Stimulated activated CD8-positive, alpha-beta memory T cell treated with anti-CD3 and anti-CD28 coated beads, Interleukin-4, amount 100 ng/mL, for 1 hour (primary cell): Measurements from ENCODE around the gene CSF1R.

Experiments used
- DNase-seq, 2 donors: peaks; one replicate each; pipeline ENCODE4 v3.0.0-alpha.2; 2020; ENCODE audit warnings: low read depth in 2 of 2, low spot score in 1 of 2

Gene CSF1R

DNA sequence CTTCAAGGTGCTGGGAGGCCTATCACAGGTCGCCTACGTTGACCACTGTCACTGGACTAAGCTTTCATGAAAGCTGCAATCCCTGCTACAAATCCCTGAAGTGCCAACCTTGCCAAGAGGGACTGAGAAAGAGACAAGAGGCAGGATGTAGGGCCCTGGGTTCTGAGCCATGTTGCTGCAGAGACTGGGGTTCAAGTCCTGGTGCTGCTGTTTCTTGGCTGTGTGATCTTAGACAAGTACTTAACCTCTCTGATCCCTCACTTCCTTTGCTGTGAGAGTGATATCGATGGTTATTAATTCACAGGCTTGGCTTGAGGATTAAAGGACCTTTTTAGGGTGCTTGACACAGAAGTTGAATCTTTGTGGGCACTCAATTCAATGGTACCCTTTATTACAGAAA, 15.5 kb downstream of the CSF1R start:
- no peak for DNase-seq

DNA sequence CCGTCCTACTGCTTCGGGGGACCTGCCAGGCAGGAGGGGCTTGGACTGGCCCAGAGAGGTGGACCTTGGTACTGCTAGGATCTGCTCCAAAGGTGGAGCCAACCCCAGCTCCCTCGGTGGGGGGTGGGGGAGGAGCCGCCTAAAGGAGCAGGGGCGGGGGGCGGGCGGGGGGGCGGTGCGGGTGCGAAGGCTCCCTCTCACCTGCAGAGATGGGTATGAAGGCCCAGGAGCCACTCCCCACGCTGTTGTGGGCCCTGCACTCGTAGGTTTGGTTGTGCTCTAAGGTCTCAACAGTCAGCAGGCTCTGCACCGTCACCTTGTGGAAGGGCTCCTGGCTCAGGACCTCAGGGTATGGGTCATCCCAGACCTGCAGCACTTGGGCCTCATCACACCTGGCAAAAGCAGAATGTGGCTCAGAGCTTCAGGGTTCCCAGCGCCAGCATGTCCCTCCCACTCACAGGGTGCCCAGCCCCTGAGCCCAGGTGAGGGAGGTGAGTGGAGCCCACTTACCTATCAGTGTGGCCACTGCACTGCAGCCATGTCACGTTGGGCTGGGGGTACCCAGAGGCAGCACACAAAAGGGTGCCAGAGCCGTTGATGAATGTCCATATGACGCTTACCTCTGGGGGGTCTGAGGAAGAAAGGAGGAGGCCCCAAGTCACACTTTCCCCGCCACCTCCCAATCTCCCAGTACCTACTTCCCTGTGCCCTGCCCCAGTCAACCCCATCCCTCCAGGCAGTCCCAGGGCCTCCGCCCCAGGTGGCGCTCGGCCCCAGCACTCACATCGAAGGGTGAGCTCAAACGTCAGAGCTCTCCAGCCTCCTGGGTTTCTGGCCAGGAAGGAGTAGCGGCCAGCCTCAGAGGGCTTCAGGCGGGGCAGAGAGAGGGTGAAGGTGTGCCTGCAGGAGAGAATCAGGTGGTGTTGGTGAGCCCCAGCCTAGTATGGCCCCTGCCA, 16.4 kb downstream of the CSF1R start:
- no peak for DNase-seq

DNA sequence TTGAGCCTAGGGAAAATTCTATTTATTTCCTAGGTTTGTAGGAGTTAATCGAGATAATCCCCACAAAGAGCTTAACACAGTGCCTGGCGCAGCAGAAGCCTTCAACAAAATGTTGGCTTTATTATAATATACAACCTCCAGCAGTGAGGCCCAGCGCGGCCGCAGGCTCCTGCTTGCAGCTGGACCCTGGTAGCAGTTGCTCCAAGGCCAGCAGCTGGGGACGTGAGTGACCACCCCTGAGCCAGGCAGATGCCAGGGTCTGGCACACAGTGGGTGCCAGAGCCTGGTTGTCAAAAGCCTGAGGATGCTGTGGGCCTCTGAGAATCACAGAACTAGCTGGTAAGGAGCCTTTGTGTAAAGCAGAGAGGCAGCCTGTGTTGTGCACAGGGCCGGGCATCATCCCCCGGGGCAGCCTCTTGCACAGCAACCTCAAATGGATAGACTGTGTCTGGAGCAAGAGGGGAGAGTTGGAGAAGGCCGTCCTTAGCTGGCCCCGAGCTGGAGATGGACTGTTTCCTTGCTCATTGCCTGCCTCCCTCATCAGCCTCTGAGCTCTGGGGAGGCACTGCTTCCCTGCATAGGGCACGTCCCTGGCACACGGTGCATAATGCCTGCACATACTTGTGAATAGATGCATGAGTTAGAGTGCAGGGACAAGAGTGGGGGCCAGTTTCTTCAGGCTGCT, 17.3 kb downstream of the CSF1R start:
- no peak for DNase-seq

DNA sequence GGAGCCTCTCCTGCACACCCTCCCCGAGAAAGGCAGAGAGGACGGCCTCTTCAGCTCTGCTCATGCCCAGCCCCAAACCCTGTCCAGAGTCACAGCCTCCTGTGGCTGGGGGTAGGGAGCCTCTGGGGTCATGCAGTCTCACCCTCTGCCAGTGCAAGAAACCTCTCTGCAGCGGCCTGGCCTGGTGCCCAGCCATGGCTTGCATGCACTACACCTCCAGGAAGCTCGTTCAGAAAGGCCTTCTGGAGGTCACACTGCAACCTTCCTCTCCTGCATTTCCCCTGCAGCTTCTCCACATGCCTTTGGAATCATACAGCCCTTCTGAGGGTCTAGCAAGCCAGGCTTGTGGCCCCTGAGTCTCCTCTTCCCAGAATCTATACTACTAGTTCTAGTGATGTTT, 17.9 kb downstream of the CSF1R start:
- no peak for DNase-seq

DNA sequence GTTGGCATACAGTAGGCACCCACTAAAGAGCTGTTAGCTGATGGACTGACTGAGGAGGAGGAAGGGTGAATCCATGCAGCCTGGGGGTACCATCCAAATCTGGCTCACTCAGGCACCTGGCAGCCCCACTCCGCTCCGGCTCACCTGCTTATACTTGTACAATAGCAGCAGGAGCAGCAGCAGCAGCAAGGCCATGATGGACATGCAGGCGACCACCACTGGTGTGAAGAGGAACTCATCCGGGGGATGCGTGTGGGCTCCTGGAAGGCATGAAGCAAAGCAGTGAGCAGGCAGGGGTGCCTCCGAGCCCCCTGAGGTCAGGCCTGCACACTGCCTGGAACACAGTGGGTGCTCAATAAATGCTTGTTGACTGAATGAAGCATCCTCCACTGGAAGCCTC, 18.3 kb downstream of the CSF1R start:
- no peak for DNase-seq

DNA sequence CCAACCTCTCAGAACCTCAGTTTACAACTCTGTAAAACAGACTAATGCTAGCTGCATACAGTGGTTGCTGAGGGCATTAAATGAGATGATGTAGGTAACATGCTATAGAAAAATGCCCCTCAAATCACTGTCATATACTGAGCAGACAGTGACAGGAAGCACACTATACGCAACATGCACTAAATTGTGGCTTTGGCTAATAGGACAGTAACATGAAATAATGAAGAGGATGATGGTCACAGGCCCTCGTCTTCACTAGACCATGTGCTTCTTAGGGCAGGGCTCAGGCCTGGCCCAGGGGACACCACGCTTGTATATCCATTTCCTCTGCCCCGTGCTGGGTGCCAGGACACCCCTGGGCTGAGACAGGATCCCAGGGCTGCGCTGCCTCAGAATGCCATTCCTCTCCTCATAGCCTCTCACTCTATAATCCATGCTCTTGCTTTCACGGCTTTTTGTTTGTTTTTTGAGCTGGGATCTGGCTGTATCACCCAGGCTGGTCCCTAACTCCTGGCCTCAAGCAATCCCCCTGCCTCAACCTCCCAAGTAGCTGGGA, 18.9 kb downstream of the CSF1R start:
- no peak for DNase-seq

DNA sequence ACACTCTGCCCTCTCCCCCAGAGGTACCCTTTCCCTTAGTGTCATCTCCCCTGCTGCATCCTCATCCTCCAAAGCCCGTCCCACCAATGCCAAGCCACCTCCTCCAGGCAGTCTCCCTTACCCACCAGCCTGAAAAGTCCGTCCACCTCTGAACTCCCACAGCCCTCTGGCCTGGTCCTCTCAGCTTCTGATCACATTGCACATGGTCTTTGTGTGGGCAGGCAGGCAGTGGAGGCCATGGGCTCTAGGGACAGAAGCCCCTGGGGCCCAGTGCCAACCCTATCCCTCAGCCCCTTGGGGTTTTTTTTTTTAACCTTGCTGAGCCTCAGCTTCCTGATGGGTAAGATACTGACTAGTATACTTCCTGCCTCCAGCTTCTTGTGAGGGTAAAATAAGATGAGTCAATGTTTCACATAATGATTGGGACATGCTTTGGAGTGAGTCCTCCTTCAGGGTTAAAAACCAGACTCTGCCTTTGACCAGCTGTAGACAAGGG, 19.4 kb downstream of the CSF1R start:
- no peak for DNase-seq

DNA sequence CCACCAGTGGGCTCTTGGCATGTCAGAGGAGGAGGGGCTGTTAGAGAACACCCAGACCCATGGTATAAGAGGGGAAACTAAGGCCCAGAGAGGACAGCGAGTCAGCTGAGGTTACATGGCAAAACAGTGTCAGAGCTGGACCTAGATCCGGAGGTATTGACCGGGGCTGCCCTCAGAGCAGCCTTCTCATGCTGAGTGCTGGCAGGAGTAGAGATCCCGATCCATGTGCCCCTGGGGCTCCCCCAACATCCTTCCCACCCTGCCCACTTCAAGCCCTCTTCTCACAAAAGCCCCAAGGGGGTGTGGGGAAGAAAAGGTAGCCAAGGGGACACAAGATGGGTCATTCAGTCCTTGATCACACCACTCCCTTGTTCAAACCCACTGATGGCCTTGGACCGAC, 19.9 kb downstream of the CSF1R start:
- DNase-seq = no peak

DNA sequence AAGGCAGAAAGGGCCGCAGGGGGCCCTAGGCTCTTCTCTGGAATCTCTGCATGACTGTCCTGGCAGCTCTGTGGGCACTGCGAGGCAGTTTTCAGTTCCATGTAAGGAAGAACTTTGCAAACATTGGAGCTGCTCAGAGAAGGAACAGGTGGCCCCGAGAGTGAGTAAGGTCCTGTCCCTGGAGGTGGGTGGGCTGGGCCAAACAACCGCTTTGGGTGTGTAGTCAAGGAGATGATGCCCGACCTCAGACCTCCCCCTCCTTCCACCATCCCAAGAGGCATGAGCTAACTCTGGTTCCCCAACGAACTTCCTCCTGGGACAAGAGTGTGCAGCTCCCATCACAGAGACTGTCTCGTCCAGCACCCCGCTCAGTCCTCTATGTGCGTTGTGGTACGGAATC, 20.5 kb downstream of the CSF1R start:
- DNase-seq = no peak

DNA sequence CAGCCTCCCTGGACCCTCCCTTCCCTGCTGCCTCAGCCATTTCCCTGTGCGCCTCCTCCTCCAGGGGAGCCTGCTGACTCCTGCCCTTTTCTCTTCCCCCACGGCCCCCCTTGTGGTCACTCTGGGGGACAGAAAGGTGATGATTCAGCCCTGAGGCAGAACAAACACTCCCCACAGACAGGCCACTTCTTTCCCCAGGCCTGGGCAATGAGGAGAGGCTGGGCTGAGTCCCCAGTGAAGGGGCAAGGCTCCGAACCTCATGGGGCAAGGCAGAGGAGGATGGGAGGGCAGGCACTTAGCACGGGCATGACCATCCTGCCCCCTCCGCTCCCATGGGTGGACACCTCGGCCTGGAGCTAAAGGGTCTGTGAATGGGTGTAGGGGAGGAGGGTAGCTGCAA, 21.0 kb downstream of the CSF1R start:
- DNase-seq = no peak

DNA sequence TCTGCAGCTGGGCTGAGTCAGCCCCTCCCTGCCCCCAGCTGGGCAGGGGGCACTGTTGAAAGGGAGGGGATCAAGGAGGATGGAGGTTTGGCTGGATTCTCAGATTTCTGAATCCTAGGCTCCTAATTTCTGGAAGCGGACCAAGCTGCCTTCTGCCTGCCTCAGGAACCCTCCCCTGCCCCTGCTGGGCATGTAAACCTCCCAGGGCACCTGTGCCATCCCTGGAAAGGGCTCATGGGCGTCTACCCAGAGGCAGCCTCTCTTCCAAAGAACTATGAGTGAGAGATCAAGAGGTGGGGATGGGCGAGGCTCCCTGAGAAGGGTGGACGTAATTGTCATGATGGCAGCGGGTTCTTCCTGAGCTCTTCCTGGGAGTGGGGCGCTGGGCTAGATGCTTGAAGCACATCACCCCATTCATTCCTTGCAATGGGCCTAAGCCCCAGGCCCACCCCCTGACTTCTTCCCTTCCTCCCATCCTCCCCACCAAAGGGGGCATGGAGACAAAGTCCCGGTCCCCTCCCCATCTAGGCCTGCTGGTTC, 21.6 kb downstream of the CSF1R start:
- no peak for DNase-seq

DNA sequence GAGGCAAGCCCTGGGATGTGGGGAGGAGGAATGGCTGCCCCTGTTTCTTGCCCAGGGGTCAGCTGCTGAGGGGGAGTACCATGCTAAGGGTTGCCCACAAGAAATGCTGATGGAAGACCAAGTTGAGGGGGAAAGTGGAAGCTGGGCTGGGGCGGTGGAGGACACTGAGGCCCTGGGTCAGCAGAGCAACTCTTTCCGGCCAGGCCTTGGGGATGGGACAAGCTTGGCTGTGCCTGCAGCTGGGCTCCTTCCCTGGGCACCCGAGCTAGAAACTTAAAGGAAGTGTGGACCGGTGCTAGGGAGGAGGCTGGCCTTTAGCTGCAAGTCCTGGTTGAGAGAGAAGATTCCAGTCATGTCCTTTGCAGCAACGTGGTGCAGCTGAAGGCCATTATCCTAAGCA, 22.7 kb downstream of the CSF1R start:
- DNase-seq = no peak

DNA sequence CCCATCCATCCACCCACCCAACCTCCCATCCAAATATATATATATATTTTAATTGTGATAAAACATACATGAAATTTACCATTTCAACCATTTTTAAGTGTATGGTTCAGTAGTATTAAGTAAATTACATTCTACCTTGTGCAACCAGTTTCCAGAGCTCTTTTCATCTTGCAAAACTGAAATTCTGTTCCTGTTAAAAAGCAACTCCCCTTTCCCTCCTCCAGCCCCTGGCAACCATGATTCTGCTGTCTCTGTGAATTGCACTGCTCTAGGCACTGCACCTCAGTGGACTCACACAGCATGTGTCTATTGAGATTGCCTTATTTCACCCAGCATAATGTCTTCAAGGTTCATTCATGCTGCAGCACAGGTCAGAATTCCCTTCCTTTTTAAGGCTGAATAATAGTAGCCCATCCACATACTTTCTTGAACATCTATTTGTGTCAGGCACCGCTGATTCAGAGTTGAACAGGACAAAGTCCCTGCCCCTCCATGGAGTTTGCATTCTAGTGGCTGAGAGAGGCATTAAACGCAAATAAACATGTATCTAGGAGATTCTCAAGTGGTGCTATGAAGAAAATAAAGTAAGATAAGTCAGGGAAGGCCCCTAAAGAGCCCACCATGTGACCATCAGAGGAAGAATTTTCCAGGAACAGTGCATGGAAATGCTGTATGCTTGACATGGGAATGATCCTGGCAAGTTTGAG, 24.0 kb downstream of the CSF1R start:
- no peak for DNase-seq

DNA sequence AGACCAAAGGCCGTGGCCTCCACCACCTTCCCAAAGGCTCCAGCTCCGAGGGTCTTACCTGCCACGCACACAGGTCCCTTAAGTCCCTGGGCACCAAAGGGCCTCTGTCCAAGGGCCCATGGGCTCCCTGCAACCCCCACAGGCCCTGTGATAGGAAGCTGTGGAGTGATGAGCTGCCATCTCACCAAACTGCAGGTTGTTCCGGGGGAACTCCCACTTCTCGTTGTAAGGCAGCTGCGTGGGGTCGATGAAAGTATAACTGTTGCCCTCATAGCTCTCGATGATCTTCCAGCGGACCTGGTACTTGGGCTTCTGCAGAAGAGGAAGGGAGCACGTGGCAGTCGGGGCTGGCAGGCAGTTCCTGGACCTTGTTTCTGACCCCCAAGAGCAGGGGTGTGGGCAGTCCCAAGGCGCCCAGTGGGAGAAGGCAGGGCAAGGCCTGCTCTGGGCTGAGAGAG, 24.8 kb downstream of the CSF1R start:
- no peak for DNase-seq

DNA sequence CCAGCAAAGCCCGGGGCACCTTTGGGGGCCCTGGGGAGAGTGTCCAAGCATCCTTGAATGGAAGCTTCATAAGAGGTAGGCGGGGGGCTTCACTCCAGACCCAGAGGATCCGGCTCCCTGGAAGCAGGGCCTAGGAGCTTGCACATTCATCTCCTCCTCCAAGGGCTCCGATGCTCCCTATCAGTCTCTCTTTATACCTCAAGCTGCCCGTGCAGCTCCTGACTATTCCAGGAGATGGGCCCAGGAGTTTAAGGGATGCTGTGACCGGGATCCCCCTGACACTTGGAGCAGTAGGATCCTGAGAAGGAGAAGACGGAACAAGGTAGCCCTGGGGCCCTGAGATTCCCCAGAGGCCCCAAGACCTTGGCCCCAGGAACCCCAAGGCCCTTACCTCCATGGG, 25.9 kb downstream of the CSF1R start:
- no peak for DNase-seq

DNA sequence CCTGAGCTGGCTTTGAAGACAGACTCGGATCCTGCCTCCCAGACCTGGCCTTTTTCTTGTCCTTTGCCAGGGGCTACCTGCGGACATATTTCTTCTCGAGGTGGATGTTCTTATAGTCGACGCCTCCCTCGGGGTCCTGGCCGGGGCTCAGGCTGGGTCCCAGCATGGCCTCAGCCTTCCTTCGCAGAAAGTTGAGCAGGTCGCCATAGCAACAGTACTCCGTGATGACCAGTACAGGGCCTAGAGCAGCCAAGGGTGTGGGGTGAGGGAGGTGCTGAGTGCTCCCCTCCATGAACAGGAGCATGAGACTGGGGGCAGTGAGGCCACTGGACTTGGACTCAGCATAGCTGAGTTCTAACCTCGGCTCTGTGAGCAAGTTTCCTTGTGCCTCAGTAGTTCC, 26.7 kb downstream of the CSF1R start:
- DNase-seq = no peak

DNA sequence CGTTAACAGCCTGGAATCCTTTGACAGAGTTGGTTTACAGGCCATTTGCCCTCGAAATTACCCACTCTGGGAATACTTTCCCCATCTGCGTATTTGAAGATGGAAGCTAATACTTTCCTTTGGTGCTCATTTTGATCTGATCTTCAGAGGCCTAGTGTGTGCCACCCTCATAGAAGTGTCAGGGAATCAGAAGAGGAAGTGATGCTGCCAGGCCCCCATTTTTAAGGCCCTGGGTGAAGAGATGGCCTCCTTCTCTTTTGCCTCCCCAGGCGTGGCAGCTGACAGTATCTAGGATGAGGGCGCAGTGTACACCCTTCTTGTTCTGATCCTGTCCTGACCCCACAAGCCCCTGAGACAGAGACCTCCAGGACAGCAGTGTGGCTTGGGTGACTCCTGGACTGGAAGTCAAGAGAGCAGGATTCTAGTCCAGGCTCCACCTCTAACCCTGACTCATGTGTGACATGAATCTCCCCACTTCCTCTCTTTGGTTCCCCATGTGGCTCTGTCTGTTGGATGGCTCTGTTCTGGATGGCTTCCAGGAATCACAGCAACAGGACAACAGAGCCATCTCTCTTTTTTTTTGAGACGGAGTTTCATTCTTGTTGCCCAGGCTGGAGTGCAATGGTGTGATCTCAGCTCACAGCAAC, 27.8 kb downstream of the CSF1R start:
- no peak for DNase-seq

DNA sequence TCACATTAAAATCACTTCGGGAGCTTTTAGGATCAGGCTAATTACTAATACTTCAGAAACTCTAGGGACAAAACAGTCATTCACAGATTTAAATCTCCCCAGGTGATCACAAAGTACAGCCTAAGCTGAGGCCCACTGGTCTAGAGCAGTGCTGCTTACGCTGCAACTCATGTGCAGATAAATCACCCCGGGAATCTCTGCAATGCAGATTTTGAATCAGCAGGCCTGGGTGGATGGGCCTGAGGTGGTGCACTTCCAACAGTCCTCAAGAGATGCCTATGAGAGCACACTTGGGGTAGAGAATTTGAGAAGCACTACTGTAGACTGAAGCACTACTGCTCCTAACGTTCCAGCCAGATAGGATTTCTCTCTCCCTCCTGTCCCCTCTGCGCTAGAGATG, 28.4 kb downstream of the CSF1R start:
- DNase-seq = no peak

DNA sequence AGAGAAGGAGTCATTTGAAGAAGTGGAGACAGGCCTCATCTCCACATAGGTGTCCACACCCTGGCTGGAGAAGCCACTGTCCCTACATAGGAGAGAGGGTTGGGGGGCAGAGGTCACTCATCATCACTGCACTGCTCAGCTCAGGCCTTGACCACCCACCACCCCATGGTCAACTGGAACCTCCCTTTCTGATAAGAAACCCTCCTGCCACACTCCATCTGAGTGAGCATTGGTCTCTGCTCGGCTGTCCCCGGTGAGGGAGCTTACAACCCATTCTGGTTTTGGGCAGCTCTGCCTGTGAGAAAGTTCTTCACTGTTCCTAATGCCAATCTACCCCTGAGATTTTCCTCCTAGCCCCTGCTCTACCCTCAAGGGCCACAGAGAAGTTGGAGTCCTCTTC, 28.8 kb downstream of the CSF1R start:
- no peak for DNase-seq

DNA sequence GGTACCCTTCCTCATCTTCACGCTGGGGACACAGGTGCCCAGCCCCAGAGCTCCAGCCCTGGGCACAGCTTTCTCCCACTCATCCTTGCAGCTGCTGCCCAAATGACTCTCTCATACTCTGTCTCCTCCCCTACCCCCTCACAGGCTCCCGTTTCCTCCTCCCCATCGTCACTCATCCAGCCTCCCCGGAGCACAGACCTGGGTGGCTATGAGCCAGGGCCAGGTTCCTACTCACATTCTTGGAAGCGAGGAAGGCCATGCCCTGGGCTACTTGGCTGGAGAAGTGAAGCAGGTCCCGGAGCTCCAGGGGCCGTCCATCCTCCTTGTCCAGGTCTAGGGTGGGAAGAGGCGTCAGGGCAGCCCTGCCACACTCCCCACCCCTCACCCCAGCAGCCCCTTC, 29.3 kb downstream of the CSF1R start:
- DNase-seq = no peak

DNA sequence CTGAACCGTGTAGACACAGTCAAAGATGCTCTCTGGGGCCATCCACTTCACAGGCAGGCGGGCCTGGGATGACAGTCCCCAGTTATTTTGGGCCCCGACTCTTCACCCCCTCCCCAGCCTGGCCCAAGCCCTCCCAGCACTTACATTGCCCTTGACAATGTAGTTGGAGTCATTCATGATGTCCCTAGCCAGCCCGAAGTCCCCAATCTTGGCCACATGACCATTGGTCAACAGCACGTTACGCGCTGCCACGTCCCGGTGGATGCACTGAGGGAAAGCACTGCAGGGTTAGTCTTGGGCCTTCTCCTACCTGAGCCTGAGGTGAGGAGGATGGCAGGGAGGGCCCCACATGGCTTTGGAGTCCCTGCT, 30.3 kb downstream of the CSF1R start:
- DNase-seq = no peak
